ENCODE data around the gene SMAD9. TPM values are rescaled to one million over a fixed set of nuclear protein-coding genes. Genes with fewer than 3 reads are reported as not detected.

SMAD9 gene
- total RNA-seq, 2 experiments from 2014 or later = not detected

- H3K36me3 Mint-ChIP-seq = peaks cover 10% of the 10 kb centered on the region
- CTCF ChIA-PET = interaction anchor here (1.3 kb wide), 1 partner anchor 24 kb away, joined by 4 read pairs; no protein-coding TSS in a partner anchor
- DNase-seq (no peak), ATAC-seq (no peak)
- H3K4me3 Mint-ChIP-seq = no peak overlapping the region
- H3K27me3 Mint-ChIP-seq = no peaks in the 10 kb centered on the region
- no peak overlapping the region for H3K27ac Mint-ChIP-seq
- H3K4me1 Mint-ChIP-seq = no peaks in the 10 kb centered on the region
- no peaks in the 10 kb centered on the region for H3K9me3 Mint-ChIP-seq (ENCODE audit: low read depth)
Observed at GRCh38 chr13:36840718-36841250, 79.3 kb downstream of the SMAD9 start.

GRCh38 chr13:36839981-36840380 lies 80.1 kb downstream of the SMAD9 start:
- no peaks in the 10 kb centered on the region for H3K27me3 Mint-ChIP-seq
- no peak overlapping the region for H3K27ac Mint-ChIP-seq
- H3K4me3 Mint-ChIP-seq = no peak overlapping the region
- ATAC-seq (no peak), DNase-seq (no peak)
- peaks cover 3% of the 10 kb centered on the region for H3K4me1 Mint-ChIP-seq
- H3K9me3 Mint-ChIP-seq (ENCODE audit: low read depth) = no peaks in the 10 kb centered on the region
- peaks cover 11% of the 10 kb centered on the region for H3K36me3 Mint-ChIP-seq
- CTCF ChIA-PET = no interaction called here

- H3K36me3 Mint-ChIP-seq = peaks cover 11% of the 10 kb centered on the region
- no peak for ATAC-seq
- no peak overlapping the region for H3K27ac Mint-ChIP-seq
- H3K9me3 Mint-ChIP-seq (ENCODE audit: low read depth) = no peaks in the 10 kb centered on the region
- H3K4me1 Mint-ChIP-seq = peaks cover 6% of the 10 kb centered on the region
- DNase-seq = no peak
- no peaks in the 10 kb centered on the region for H3K27me3 Mint-ChIP-seq
- no peak overlapping the region for H3K4me3 Mint-ChIP-seq
- CTCF ChIA-PET = interaction anchor here (0.7 kb wide), 1 partner anchor 1025 kb away, joined by 3 read pairs; no protein-coding TSS in a partner anchor
Observed at GRCh38 chr13:36839281-36839680, 80.8 kb downstream of the SMAD9 start.

GRCh38 chr13:36837354-36838092 lies 82.5 kb downstream of the SMAD9 start:
- Mint-ChIP-seq H3K27me3 (no peaks in the 10 kb centered on the region), H3K9me3 (ENCODE audit: low read depth) (no peaks in the 10 kb centered on the region), H3K36me3 (peaks cover 15% of the 10 kb centered on the region), H3K4me1 (peaks cover 6% of the 10 kb centered on the region), H3K4me3 (no peak overlapping the region), H3K27ac (no peak overlapping the region)
- CTCF ChIA-PET = interaction anchor here (1.2 kb wide), 1 partner anchor 14 kb away, joined by 5 read pairs; no protein-coding TSS in a partner anchor
- ATAC-seq = no peak
- no peak for DNase-seq

- Mint-ChIP-seq H3K36me3 (peaks cover 25% of the 10 kb centered on the region), H3K4me3 (no peak overlapping the region), H3K27ac (no peak overlapping the region), H3K9me3 (ENCODE audit: low read depth) (no peaks in the 10 kb centered on the region), H3K4me1 (peaks cover 8% of the 10 kb centered on the region), H3K27me3 (no peaks in the 10 kb centered on the region)
- ATAC-seq (no peak), DNase-seq (no peak)
- CTCF ChIA-PET = no interaction called here
Observed at GRCh38 chr13:36834299-36834698, 85.7 kb downstream of the SMAD9 start.

GRCh38 chr13:36831291-36831690 lies 88.7 kb downstream of the SMAD9 start:
- H3K4me3 Mint-ChIP-seq = no peak overlapping the region
- CTCF ChIA-PET = interaction anchor here (0.9 kb wide), 1 partner anchor 485 kb away, joined by 3 read pairs; no protein-coding TSS in a partner anchor
- H3K27ac Mint-ChIP-seq = no peak overlapping the region
- peaks cover 38% of the 10 kb centered on the region for H3K36me3 Mint-ChIP-seq
- DNase-seq = no peak
- H3K9me3 Mint-ChIP-seq (ENCODE audit: low read depth) = no peaks in the 10 kb centered on the region
- no peak for ATAC-seq
- no peaks in the 10 kb centered on the region for H3K27me3 Mint-ChIP-seq
- peaks cover 12% of the 10 kb centered on the region for H3K4me1 Mint-ChIP-seq

- peaks cover 14% of the 10 kb centered on the region for H3K4me1 Mint-ChIP-seq
- CTCF ChIA-PET = interaction anchor here (1.0 to 1.3 kb wide), 2 partner anchors 14 to 15 kb away, joined by 3 to 4 read pairs; no protein-coding TSS in a partner anchor
Observed at GRCh38 chr13:36829753-36830152, 90.3 kb downstream of the SMAD9 start.

GRCh38 chr13:36822785-36823184 lies 97.3 kb downstream of the SMAD9 start:
- no peaks in the 10 kb centered on the region for H3K27me3 Mint-ChIP-seq
- DNase-seq (no peak), ATAC-seq (no peak)
- H3K4me3 Mint-ChIP-seq = peak overlapping the region; percentile 33
- no peak overlapping the region for H3K27ac Mint-ChIP-seq
- peaks cover 54% of the 10 kb centered on the region for H3K4me1 Mint-ChIP-seq
- peaks cover 30% of the 10 kb centered on the region for H3K36me3 Mint-ChIP-seq
- CTCF ChIA-PET = interaction anchor here (1.2 kb wide), 1 partner anchor 16 kb away, joined by 5 read pairs; no protein-coding TSS in a partner anchor
- H3K9me3 Mint-ChIP-seq (ENCODE audit: low read depth) = no peaks in the 10 kb centered on the region

More at GRCh38 chr13:36829753-36830152, 90.3 kb downstream of the SMAD9 start:
- H3K27ac Mint-ChIP-seq = no peak overlapping the region
- no peaks in the 10 kb centered on the region for H3K27me3 Mint-ChIP-seq
- ATAC-seq = no peak
- no peak for DNase-seq
- H3K36me3 Mint-ChIP-seq = peaks cover 42% of the 10 kb centered on the region
- no peaks in the 10 kb centered on the region for H3K9me3 Mint-ChIP-seq (ENCODE audit: low read depth)
- H3K4me3 Mint-ChIP-seq = no peak overlapping the region

GRCh38 chr13:36820222-36820621 lies 99.8 kb downstream of the SMAD9 start:
- no peak for DNase-seq
- H3K36me3 Mint-ChIP-seq = peaks cover 22% of the 10 kb centered on the region
- H3K27me3 Mint-ChIP-seq = peaks cover 7% of the 10 kb centered on the region
- H3K9me3 Mint-ChIP-seq (ENCODE audit: low read depth) = no peaks in the 10 kb centered on the region
- CTCF ChIA-PET = no interaction called here
- peak; percentile 9 for ATAC-seq
- peak overlapping the region; percentile 88 for H3K4me3 Mint-ChIP-seq
- peak overlapping the region; percentile 98 for H3K27ac Mint-ChIP-seq
- H3K4me1 Mint-ChIP-seq = peaks cover 56% of the 10 kb centered on the region

- CTCF ChIA-PET = no interaction called here
Observed at GRCh38 chr13:36819739-36820090, 100.3 kb downstream of the SMAD9 start.

GRCh38 chr13:36818804-36819738 lies 101.0 kb downstream of the SMAD9 start, which contains the start of gene RFXAP:
RFXAP (plus strand) TSS chr13:36819222; CDS start chr13:36819358, 136 bp downstream.
- H3K9me3 Mint-ChIP-seq (ENCODE audit: low read depth) = no peaks in the 10 kb centered on the region
- peak within 1 kb of the TSS; percentile 88 for H3K4me3 Mint-ChIP-seq
- H3K4me1 Mint-ChIP-seq = peaks cover 47% of the 10 kb centered on the region
- peak; percentile 92 for ATAC-seq
- CTCF ChIA-PET = interaction anchor here (1.0 kb wide), 1 partner anchor 180 kb away, joined by 3 read pairs; the partner anchor contains the start of gene ALG5
- peaks cover 16% of the 10 kb centered on the region for H3K36me3 Mint-ChIP-seq
- peak; percentile 94 for DNase-seq
- H3K27ac Mint-ChIP-seq = peak within 1 kb of the TSS; percentile 98
- peaks cover 15% of the 10 kb centered on the region for H3K27me3 Mint-ChIP-seq

More at GRCh38 chr13:36819739-36820090, 100.3 kb downstream of the SMAD9 start:
- Mint-ChIP-seq H3K36me3 (peaks cover 16% of the 10 kb centered on the region), H3K4me3 (peak overlapping the region; percentile 88), H3K4me1 (peaks cover 52% of the 10 kb centered on the region), H3K9me3 (ENCODE audit: low read depth) (no peaks in the 10 kb centered on the region), H3K27me3 (peaks cover 10% of the 10 kb centered on the region), H3K27ac (peak overlapping the region; percentile 98)
- DNase-seq (peak; percentile 71), ATAC-seq (peak; percentile 20)

GRCh38 chr13:36817996-36818803 lies 101.8 kb downstream of the SMAD9 start:
- peaks cover 15% of the 10 kb centered on the region for H3K36me3 Mint-ChIP-seq
- H3K27ac Mint-ChIP-seq = peak overlapping the region; percentile 82

More at GRCh38 chr13:36817996-36818803, 101.8 kb downstream of the SMAD9 start:
- ATAC-seq (no peak), DNase-seq (no peak)
- CTCF ChIA-PET = interaction anchor here (1.0 kb wide), 1 partner anchor 181 kb away, joined by 3 read pairs; the partner anchor contains the start of gene ALG5
- H3K27me3 Mint-ChIP-seq = peaks cover 22% of the 10 kb centered on the region
- no peaks in the 10 kb centered on the region for H3K9me3 Mint-ChIP-seq (ENCODE audit: low read depth)
- H3K4me3 Mint-ChIP-seq = peak overlapping the region; percentile 88
- H3K4me1 Mint-ChIP-seq = peaks cover 38% of the 10 kb centered on the region
